ENCODE data around the gene MAP1S. TPM values are rescaled to one million over a fixed set of nuclear protein-coding genes. Genes with fewer than 3 reads are reported as not detected.

MAP1S gene
- total and polyA plus RNA-seq, 2 of the 13 experiments (the other 11 are each of a cell fraction or from before 2014, with no cell fraction given) = 3.8 to 7.3 TPM

DNA sequence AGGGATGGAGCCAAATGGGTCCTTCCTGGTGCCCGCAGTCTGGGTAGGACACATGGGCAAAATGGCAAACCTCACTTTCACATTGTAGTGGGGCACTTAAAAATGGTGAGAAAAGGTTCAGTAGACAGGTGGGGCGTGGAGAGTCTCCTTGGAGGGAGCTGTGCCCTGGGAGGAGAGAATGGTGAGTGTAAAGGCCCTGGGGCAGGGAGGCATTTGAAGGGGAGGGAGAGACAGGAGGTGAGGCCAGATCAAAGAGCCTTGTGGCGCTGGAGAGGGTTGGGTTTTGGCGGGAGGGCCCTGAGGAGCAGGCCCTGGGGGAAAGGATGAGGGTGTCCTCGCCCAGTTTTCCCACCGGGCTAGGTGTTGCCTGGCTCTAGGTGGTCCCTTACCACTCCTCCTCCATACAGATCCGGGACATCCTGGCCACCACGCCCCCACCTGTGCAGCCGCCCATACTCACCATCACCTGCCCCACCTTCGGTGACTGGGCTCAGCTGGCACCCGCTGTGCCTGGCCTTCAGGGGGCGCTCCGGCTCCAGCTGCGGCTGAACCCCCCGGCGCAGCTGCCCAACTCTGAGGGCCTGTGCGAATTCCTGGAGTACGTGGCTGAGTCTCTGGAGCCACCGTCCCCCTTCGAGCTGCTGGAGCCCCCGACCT is 6.3 kb downstream of the MAP1S start (continued):
- no peak for TF ChIP-seq ZNF605 (CRISPR knock-in tag; IDR thresholded peaks at IDR 0.05)
- TF ChIP-seq, protein P1, sequence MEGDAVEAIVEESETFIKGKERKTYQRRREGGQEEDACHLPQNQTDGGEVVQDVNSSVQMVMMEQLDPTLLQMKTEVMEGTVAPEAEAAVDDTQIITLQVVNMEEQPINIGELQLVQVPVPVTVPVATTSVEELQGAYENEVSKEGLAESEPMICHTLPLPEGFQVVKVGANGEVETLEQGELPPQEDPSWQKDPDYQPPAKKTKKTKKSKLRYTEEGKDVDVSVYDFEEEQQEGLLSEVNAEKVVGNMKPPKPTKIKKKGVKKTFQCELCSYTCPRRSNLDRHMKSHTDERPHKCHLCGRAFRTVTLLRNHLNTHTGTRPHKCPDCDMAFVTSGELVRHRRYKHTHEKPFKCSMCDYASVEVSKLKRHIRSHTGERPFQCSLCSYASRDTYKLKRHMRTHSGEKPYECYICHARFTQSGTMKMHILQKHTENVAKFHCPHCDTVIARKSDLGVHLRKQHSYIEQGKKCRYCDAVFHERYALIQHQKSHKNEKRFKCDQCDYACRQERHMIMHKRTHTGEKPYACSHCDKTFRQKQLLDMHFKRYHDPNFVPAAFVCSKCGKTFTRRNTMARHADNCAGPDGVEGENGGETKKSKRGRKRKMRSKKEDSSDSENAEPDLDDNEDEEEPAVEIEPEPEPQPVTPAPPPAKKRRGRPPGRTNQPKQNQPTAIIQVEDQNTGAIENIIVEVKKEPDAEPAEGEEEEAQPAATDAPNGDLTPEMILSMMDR (CRISPR knock-in tag; IDR thresholded peaks at IDR 0.05) = peak; percentile 70
- TF ChIP-seq, protein P2, sequence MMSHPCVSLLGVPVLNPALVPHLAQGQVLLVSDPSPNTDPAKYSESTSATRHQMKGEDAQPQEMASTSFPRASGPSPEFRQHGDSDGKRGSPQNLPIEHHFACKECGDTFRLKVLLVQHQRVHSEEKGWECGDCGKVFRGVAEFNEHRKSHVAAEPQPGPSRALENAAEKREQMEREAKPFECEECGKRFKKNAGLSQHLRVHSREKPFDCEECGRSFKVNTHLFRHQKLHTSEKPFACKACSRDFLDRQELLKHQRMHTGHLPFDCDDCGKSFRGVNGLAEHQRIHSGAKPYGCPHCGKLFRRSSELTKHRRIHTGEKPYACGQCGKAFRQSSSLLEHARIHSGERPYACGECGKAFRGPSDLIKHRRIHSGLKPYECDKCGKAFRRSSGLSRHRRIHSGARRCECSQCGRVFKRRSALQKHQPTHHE (CRISPR knock-in tag; IDR thresholded peaks at IDR 0.05; ENCODE audit: borderline replicate concordance) = no peak

DNA sequence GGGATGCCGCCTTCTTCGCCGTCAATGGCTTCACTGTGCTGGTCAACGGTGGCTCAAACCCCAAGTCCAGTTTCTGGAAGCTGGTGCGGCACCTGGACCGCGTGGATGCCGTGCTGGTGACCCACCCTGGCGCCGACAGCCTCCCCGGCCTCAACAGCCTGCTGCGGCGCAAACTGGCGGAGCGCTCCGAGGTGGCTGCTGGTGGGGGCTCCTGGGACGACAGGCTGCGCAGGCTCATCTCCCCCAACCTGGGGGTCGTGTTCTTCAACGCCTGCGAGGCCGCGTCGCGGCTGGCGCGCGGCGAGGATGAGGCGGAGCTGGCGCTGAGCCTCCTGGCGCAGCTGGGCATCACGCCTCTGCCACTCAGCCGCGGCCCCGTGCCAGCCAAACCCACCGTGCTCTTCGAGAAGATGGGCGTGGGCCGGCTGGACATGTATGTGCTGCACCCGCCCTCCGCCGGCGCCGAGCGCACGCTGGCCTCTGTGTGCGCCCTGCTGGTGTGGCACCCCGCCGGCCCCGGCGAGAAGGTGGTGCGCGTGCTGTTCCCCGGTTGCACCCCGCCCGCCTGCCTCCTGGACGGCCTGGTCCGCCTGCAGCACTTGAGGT is 7.0 kb downstream of the MAP1S start:
- H4K20me1 ChIP-seq (ENCODE audit: insufficient read depth, low read length) = peaks cover 3% of the 10 kb centered on the region; the same call in 1 of the 2 replicates
- no peaks in the 10 kb centered on the region for H3K9me3 ChIP-seq (ENCODE audit: low read length)
- no peaks in the 10 kb centered on the region for H3K27me3 ChIP-seq (ENCODE audit: control insufficient read depth in 1 of 2, insufficient read depth in 2 of 2, low read length in 2 of 2)
- no peak for DNase-seq (ENCODE audit: low spot score)
- POLR2A ChIA-PET = no interaction called here
- intact Hi-C loops (cut with micrococcal nuclease; ENCODE audit: unreplicated experiment) (no loop called here), in situ Hi-C loops (cut with HindIII; ENCODE audit: extremely low pct_ligation_motif_present, low pct_unique_long_range_greater_than_20kb) (no loop called here)
- H3K4me3 ChIP-seq (replicated peaks in 1 of 3; ENCODE audit: insufficient read depth in 1 of 3, low read depth in 2 of 3, low read length in 3 of 3) = no peak overlapping the region
- H3K27ac ChIP-seq (ENCODE audit: extremely low read length, insufficient read depth, low read length) = no peak overlapping the region
- no TSS peak for BruUV-seq (replicated peaks)
- H3K79me2 ChIP-seq (ENCODE audit: insufficient read depth, low read length) = peaks cover 3% of the 10 kb centered on the region
- CTCF ChIA-PET (ENCODE audit: low intra/inter-chr PET ratio, low total read pairs) = no interaction called here
- no peak for ATAC-seq
- H3K4me2 ChIP-seq (ENCODE audit: low read depth, low read length) = no peak overlapping the region
- peaks cover 5% of the 10 kb centered on the region for H3K4me1 ChIP-seq (ENCODE audit: insufficient read depth, low read length)
- no peak for FAIRE-seq
- H3K36me3 ChIP-seq (replicated peaks in 1 of 2; ENCODE audit: control insufficient read depth in 1 of 2, insufficient read depth in 2 of 2, low read length in 2 of 2) = peaks cover 25 to 33% of the 10 kb centered on the region in 2 experiments; a peak in 4 of 5 replicates
- H3K9ac ChIP-seq (ENCODE audit: insufficient read depth, low read depth, low read length) = no peak overlapping the region
- no peak overlapping the region for H2AFZ ChIP-seq (ENCODE audit: low read length)
- WGBS (ENCODE audit: low lambda C conversion rate) = 97% methylated on average over 34 of the region's 59 CpGs
- TF ChIP-seq IRX3 (CRISPR knock-in tag; IDR thresholded peaks at IDR 0.05; ENCODE audit: borderline replicate concordance, low read depth) = no peak
- no peak for TF ChIP-seq ZNF775 (CRISPR knock-in tag; IDR thresholded peaks at IDR 0.05; ENCODE audit: borderline replicate concordance)
- TF ChIP-seq RBFOX2 (IDR thresholded peaks at IDR 0.05; ENCODE audit: low read depth, low read length) = no peak
- no peak for TF ChIP-seq ZFP82 (CRISPR knock-in tag; IDR thresholded peaks at IDR 0.05; ENCODE audit: borderline replicate concordance)
- TF ChIP-seq, protein P3, sequence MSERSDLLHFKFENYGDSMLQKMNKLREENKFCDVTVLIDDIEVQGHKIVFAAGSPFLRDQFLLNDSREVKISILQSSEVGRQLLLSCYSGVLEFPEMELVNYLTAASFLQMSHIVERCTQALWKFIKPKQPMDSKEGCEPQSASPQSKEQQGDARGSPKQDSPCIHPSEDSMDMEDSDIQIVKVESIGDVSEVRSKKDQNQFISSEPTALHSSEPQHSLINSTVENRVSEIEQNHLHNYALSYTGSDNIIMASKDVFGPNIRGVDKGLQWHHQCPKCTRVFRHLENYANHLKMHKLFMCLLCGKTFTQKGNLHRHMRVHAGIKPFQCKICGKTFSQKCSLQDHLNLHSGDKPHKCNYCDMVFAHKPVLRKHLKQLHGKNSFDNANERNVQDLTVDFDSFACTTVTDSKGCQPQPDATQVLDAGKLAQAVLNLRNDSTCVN (CRISPR knock-in tag; IDR thresholded peaks at IDR 0.05; ENCODE audit: borderline replicate concordance) = no peak
- no peak for TF ChIP-seq ATRX (CRISPR knock-in tag; IDR thresholded peaks at IDR 0.05; ENCODE audit: borderline replicate concordance)
- no peak for TF ChIP-seq ZNF441 (CRISPR knock-in tag; IDR thresholded peaks at IDR 0.05; ENCODE audit: borderline replicate concordance)
- no peak for TF ChIP-seq DR1 (CRISPR knock-in tag; IDR thresholded peaks at IDR 0.05)
- TF ChIP-seq HNRNPH1 (optimal IDR thresholded peaks at IDR 0.05; ENCODE audit: low read depth, low read length) = no peak
- no peak for TF ChIP-seq U2AF1 (optimal IDR thresholded peaks at IDR 0.05; ENCODE audit: low read depth, low read length)
- TF ChIP-seq, protein P4, sequence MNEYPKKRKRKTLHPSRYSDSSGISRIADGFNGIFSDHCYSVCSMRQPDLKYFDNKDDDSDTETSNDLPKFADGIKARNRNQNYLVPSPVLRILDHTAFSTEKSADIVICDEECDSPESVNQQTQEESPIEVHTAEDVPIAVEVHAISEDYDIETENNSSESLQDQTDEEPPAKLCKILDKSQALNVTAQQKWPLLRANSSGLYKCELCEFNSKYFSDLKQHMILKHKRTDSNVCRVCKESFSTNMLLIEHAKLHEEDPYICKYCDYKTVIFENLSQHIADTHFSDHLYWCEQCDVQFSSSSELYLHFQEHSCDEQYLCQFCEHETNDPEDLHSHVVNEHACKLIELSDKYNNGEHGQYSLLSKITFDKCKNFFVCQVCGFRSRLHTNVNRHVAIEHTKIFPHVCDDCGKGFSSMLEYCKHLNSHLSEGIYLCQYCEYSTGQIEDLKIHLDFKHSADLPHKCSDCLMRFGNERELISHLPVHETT (CRISPR knock-in tag; conservative IDR thresholded peaks at IDR 0.05) = no peak
- no peak for TF ChIP-seq ZNF772 (CRISPR knock-in tag; IDR thresholded peaks at IDR 0.05)
